ACHN (cell line): ENCODE data around the gene NAA80.

ENCODE experiments used
- DNase-seq: peaks from one replicate; pipeline ENCODE4 v3.0.0-alpha.2; 2015
- in situ Hi-C: cut with HindIII; loops from 2 replicates; pipeline ENCODE4 v1.10.0; 2017; ENCODE audit warnings: low sequenced_read_pairs, low pct_ligation_motif_present, low pct_unique_long_range_greater_than_20kb

NAA80 gene, protein sequence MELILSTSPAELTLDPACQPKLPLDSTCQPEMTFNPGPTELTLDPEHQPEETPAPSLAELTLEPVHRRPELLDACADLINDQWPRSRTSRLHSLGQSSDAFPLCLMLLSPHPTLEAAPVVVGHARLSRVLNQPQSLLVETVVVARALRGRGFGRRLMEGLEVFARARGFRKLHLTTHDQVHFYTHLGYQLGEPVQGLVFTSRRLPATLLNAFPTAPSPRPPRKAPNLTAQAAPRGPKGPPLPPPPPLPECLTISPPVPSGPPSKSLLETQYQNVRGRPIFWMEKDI

DNA sequence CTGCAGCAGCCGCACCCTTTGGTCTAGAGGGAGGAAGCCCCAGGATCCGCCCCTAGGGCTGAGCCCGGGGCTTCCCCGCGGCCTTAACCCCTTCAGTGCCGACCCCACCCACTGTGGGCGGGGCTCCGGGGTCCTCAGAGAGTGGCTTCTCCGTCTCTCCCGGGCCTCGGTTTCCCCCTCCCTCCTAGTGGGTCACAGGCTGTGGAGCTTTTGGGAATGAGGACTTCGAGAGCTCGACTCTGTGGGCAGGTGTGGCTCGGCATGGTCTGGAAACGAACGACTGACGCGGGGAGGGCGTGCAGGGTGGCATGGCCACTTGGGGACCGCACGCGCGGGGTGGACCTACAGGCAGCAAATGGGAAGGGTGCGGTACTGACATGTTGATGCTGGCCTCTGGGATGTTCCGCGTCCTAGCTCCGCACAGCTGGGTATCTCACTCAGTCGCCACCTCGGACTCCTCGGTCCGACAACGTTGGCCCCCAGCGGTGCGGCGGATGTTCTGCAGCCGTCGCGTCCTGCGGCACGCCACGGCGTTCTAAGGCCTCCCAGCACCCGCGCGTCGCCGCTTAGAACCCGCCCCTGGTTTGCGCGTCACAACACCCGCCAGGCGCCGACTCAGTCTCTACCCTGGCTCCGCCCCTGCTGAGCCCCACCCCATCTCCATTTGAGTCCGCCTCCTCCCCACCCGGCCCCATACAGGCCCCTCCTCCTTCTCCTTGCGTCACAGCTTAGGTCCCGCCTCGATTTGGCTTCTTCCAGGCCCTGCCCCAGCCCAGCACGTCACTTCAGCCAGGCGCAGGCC, at the start of gene NAA80, which contains the start of gene HYAL3:
TSS of gene NAA80 (minus strand) at position 570 of the 802 bp plus-strand sequence. CDS start 1,942 bp downstream, outside the sequence.
TSS of gene HYAL3 (minus strand) at position 570 of the 802 bp plus-strand sequence. CDS start 3,803 bp downstream, outside the sequence.
- DNase-seq = peak; percentile 97
- in situ Hi-C loops = no loop called here

DNA sequence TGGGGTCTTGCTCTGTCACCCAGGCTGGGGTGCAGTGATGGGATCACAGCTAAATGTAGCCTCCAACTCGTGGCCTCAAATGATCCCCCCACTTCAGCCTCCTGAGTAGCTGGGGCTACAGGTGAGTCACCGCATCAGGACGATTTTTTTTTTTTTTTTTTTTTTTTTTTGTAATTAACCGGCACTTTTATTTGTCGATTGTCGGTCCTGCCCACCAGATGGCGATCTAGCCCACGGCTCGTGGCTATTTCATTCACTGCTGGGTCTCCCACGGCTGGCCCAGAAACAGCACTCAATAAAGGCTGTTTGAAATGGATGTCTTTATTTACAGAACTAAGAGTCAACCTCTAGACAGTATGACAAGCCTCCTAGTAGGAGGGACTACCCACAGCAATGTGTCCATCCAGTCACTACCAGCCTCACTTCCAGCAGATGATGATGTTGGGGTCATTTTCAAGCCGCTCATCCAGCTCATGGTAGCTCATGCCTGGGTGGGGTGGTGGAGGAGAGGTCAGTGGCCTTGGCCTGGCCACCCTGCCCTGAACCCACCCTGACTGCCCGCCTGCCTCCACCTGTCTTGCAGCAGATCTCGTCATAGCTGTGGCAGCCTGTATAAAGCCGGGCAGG, 48.1 kb upstream of the NAA80 start:
- peak; percentile 64 for DNase-seq
- in situ Hi-C loops = no loop called here

GRCh38 chr3:50345586-50346234, 46.5 kb upstream of the NAA80 start, which contains the start of gene ZMYND10:
TSS of gene ZMYND10 (minus strand) at chr3:50345732. CDS start at chr3:50345579, 153 bp downstream.
- in situ Hi-C loops = no loop called here
- peak; percentile 61 for DNase-seq

DNA sequence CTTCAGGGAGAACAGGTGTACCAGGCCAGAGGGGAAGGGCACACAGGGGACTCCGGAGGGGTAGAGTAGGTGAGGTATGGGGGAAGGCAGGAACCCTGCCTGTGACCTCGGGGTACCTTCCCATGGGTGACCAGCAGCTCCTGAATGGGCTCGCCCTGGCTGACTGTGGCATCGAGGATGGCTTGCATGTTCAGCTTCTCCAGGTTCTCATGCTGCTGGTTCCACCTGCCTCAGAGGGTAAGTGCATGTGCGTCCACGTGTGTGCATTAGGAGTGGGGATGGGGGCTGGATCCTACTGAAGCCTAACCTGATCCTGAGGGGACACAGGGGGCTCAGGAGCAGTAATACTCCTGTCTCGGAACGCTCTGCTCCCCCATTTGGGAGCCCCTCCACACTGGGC, 45.8 kb upstream of the NAA80 start:
- in situ Hi-C loops = no loop called here
- DNase-seq = no peak

GRCh38 chr3:50342813-50343633, 43.8 kb upstream of the NAA80 start:
- in situ Hi-C loops = no loop called here
- no peak for DNase-seq

- in situ Hi-C loops = no loop called here
- no peak for DNase-seq
These were observed 42.9 kb upstream of the NAA80 start for GRCh38 chr3:50341996-50342650.

GRCh38 chr3:50341537-50341936, 42.3 kb upstream of the NAA80 start:
- in situ Hi-C loops = no loop called here
- no peak for DNase-seq

DNA sequence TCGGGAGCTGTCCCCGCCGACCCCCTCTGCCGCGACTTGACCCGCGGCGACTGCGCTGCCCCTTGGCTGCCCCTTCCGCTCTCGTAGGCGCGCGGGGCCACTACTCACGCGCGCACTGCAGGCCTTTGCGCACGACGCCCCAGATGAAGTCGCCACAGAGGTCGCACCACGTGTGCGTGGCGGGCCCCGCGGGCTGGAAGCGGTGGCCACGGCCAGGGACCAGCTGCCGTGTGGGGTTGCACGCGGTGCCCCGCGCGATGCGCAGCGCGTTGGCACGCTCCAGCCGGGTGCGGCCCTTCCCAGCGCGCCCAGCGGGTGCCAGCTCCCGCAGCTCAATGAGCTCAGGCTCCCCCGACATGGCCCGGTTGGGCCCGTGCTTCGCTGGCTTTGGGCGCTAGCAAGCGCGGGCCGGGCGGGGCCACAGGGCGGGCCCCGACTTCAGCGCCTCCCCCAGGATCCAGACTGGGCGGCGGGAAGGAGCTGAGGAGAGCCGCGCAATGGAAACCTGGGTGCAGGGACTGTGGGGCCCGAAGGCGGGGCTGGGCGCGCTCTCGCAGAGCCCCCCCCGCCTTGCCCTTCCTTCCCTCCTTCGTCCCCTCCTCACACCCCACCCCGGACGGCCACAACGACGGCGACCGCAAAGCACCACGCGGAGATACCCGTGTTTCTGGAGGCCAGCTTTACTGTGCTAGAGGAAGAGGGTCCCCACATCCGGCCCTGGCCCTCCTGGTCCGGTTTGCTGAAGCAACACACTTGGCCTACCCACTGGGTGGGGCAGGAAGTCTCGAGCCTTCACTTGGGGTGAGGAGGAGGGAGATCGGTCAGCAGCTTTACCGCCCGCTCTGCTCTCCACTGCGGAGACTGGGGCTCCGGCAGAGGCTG, 41.5 kb upstream of the NAA80 start, which contains the start of gene RASSF1:
TSS of gene RASSF1 (minus strand) at position 389 of the 882 bp plus-strand sequence. CDS start at position 358, 31 bp downstream.
- in situ Hi-C loops = no loop called here
- no peak for DNase-seq

GRCh38 chr3:50340147-50340447, 40.9 kb upstream of the NAA80 start:
- no peak for DNase-seq
- in situ Hi-C loops = no loop called here

DNA sequence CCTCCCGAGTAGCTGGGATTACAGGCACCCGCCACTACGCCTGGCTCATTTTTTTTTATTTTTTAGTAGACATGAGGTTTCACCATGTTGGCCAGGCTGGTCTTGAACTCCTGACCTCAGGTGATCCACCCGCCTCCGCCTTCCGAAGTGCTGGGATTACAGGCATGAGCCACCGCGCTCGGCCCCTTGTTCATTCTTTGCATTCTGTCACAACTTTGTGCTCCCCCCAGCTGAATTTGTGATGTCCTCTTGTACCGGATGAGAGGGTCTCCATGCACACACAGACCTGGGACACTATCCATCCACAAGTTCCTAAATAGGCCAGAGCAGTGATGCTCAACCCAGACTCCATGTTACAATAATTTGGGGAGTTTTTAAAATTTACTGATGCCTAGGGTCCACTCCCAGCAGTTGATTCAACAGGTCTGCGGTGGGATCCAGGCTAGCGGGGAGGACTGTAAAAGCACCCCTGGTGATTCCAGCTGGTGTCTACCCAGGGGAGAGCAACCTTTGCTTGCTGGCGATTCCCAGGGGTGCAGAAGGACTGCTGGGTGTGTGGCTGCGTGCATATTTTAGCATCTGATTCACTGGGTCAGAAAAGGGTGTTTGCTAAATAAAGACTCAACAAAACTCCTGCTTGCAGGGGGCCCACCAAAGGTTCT, 40.4 kb upstream of the NAA80 start:
- DNase-seq = no peak
- in situ Hi-C loops = no loop called here

- no peak for DNase-seq
- in situ Hi-C loops = no loop called here
These were observed 39.8 kb upstream of the NAA80 start for GRCh38 chr3:50338965-50339364.

GRCh38 chr3:50337175-50337861, 38.1 kb upstream of the NAA80 start:
- in situ Hi-C loops = no loop called here

DNA sequence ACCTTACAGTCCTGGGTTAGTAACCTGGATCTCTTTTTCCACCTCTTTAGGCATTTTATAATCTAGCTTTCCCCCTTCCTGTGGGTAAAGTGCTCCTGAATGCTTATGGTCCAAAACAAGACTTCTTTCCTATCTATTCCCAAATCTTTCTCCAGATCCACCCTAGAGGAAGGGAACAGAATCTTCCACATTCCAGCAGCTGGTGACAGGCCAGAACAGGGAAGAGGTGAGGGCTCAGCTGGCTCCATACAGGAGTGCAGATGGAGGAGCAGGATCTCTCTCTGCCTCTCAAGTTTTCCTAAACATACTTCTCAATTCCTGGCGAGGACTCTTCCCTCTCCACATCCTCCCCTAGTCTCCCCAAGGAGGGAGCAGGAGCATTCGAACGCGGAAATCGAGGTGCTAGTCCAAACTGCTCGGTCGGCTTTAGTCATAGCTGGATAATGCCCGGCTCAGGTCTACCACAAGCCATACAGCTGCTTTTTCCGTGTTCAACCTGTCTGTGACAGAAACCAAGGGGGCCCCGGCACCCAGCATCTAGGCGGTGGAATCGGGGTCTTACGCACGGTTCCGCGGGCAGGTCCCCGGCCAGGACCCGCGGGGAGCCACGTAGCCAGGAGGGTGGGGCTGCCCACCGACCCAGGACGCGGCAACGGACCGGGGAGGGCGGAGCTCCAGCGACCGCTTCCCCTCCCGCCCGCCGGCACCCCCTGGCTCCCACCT, 37.4 kb upstream of the NAA80 start:
- in situ Hi-C loops = no loop called here
- DNase-seq = peak; percentile 35

More at GRCh38 chr3:50337175-50337861, 38.1 kb upstream of the NAA80 start:
- peak; percentile 98 for DNase-seq

- in situ Hi-C loops = no loop called here
- no peak for DNase-seq
These were observed 35.3 kb upstream of the NAA80 start for GRCh38 chr3:50334339-50335075.
